NCI-H82 (cell line): ENCODE data around the gene ITPK1.

ENCODE experiments used
- DNase-seq: peaks from one replicate; lab custom pipeline; 2025; lab: John Stamatoyannopoulos, UW

Gene ITPK1

DNA sequence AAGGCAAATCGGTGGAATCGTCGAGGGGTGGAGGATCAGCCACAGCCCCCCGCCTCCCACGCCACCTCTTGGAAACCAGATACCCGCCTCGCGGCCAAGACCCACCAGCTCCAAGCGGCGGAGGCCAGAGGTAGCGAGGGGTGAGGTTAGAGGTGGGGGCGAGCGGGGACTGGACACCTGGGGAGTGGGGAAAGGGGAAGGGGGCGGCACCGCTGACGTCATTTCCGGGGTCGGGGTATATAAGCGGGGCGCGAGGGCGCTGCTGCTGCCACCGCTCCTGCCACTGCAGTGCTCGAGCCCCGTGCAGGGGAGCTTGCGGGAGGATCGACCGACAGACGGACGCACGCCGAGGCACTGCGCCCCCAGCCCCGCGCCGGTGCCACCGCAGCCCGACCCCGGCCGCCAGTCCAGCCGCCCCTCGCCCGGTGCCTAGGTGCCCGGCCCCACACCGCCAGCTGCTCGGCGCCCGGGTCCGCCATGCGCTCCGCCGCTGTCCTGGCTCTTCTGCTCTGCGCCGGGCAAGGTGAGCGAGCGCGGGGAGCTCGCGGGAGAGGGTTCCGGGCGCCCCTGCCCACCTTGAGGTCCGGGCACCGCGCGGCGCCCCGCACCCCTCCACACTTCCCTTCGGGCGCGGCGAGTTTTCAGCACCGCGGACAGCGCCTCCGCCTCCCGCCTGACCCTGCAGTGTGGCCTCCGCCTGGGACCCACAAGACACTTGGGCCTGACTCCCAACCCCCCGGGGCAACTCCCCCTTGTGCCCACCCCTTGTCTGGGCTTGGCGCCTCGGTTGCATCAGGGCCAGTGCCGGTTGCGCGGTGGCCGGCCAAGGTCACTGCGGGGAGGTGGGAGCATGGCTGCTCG, 192.6 kb downstream of the ITPK1 start, which contains the start of gene CHGA:
Gene CHGA, plus strand, starts transcription at position 268 of the 861 bp plus-strand sequence. Its CDS starts 210 bp downstream, at position 478.
- DNase-seq, result peak; percentile 91

DNA sequence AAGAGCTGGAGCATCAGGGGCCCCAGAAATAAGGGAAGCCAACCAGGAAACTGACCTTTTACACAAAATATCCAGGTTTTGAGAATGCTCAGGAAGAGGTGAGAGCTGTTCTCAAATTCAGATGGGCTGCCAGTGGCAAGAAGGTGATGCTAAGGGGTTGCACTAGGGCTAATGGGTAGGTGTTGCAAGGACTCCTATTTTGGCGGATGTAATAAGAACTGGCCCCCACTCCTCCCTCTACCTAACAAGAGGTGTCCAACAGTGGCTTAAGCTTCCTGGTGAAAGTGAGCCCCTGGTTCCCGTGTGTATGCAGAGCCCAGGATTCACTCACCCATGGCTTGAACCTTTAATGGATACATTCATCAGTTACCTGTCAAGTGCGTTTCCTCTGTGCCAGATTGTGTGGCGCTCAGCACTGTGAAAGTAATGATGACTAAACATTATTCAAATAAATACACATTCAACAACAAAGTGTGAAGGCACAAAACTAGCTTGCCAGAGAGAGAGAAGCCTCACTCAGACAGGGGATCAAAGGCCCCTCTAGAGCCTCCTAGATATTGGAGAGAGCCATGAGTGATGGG, 193.5 kb downstream of the ITPK1 start:
- peak; percentile 69 for DNase-seq

DNA sequence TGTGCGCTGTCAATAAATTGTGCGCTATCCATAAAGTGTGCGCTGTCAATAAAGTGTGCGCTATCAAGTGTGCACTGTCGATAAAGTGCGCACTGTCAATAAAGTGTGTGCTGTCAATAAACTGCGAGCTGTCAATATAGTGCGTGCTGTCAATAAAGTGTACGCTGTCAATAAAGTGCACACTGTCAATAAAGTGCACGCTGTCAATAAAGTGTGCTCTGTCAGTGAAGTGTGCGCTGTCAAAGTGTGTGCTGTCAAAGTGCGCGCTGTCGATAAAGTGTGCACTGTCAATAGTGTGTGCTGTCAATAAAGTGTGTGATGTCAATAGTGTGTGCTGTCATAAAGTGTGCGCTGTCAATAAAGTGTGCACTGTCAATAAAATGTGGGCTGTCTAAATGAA, 195.7 kb downstream of the ITPK1 start:
- no peak for DNase-seq

DNA sequence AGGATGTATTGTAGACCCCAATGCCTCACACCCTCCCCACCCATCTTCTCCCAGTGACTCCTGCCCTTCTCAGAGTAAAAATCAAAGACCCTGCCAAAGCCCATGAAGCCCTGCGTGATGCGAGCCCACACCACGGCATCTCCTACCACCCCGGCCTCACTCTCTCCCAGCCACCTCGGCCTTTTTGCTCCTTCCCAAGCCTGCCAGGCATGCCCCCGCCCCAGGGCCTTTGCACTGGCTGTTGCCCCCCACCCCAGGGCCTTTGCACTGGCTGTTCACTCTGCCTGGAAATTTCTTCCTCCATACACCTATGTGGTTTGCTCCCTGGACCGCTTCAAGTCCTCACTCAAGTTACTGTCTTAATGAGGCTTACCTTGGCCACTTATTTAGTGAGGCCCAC, 197.8 kb downstream of the ITPK1 start:
- no peak for DNase-seq

DNA sequence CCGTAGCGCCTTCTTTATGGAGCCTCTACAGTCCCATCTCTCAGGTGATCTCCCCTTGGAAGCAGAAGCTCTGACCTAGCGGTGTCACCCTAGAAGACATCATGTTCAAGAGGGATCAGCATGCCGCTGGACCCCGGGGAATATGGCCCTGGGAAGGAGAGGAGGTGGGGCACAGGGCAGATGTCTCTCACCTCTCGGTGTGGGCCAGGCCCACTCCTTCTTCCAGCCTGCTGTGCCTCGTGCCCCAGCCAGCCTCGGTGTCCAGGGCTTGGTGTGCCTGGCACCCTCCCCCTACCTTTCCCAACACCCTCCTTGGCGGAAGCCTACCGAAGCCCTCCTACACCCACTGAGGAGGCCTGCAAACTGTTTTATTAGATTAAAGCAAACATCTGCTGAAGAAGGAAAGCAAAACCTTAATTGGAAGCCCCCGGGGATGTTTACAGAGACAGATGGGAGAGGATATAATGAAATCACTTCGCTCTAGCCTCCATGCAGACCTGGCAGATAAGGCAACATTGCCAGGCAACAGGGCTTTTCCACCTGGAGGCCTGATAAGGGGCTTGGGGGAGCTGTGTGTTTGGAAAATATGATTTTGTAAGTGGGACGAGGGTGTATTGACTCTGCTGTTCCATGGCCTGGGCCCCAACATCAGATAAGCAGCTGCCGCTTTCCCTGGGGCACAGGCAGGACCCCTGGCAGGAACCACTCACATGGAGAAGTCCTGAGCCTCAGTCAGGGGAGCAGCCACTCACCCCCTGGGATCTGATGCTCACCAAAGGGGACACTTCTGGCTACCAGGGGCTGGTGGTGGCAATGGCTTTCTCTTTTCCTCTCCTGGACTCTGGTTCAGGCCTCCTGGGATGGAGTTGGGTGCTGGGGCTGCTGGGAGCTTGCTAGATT, 198.4 kb downstream of the ITPK1 start:
- DNase-seq, result peak; percentile 98

DNA sequence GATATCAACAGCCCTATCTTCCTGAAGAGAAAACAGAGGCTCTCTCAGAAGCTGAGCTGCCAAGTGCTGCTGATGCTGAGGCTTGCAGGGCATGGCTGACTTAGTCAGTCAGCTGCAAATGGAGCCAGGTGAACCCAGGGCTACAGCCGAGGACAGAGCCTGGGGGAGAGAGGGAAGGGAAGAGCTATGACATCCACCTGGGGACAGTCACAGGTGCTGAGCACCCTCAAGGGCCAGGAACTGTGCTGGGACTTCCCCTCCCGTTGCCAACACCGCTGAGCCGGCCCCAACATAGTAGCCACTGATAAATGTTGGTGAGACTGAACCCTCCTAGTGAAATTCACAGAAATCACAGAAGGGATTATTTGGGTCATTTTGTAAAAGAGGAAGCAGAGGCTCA, 199.5 kb downstream of the ITPK1 start:
- DNase-seq, result no peak

DNA sequence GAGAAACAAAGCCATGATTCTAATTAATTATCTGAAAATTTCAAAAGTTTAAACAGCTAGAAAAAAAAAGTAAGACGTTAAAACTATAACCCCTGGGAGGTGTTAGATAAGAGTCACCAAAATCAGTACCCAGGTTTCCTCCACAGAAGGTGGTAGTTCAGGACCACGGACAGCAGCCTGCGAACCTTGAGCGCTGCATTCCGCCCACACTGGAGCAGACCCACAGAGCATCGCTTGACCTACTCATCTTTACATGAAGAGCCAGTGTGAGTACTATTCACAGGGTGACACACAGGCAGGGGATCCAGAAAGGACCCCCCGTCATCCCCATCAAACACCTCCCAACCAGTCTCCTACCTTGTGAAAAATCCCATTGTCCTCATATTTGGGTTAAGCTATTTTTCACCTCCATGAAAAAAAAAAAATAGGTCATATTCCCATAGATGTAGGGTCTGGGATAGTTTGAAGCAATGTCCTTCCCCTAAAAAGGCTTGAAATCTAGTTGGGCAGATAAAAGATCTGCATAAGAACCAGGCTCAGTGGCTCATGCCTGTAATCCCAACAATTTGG, 201.6 kb downstream of the ITPK1 start:
- DNase-seq, result no peak

DNA sequence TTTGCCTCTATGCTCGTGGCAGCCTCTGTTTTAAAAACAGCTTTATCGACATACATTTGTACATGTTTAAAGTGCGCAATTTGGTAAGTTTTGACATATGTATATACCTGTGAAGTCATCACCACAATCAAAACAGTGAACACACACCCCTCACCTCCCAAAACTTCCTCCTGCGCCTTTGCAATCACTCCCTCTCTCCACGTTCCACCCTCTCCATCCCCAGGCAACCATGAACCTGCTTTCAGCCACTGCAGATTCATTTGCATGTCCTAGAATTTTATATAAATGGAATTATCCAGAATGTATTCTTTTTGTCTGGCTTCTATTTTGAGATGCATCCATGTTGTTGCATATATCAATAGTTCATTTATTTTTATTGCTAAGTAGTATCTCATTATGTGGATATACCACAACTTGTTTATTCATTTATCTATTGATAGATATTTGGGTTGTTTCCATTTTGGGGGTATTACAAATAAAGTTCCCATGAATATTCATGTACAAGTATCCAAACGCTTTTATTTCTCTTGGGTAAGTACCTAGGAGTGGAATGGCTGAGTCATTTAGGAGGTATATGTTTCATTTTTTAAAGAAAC, 208.3 kb downstream of the ITPK1 start:
- no peak for DNase-seq

DNA sequence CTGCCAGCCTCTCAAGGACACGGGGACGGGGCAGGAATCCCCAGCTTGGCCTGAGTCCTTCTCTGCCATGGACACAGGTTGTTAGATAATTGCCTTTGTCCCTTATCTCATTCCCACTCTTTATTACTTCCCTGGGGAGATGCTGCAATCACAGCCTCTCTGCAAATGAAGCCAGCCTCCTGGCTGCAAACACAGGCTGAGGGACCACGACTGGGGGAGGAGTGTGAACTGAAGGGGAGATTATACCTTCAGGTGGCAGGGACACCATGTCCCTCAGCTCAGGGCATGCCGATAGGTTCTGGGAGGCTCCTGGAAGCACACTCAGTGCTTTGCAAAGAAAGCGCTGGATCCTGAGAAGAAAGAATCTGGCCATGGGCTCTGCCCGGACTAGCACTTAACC, 208.9 kb downstream of the ITPK1 start:
- DNase-seq, result peak; percentile 70

DNA sequence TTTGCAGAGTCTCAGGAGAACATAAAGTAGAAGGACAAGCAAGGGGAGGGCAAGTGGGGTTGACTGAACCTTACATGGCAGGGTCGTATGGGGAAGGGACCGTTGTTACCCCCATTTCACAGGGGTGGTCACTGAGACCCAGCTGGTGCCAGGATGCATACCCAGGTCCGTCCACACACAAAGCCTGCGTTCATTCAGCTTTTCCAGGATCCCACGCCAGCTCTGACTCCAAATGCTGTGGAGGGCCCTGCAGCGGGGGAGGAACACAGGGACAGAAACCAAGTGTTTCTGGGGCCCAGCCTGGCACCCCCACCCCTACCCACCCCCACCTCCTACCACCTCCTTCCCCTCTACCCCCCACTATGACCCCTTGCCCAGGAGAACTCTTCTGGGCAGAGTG, 209.3 kb downstream of the ITPK1 start:
- no peak for DNase-seq

DNA sequence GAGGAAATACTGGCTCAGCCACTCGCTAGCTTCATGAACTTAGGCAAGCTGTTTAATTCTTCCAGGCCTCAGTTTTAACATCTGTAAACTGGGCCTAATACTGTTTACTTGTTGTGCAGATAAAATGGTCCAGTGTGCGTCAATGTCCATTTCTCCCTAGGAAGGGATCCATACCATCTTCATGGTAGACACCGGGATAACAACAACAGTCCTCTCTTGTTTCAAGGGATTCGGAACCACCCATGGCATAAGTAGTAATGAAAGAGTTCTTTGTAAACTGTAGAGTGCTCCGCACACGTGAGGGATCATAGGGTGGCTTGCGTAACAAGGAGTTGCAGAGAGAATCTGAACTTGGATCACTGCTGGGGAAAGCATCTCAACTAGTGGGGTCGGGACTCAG, 210.1 kb downstream of the ITPK1 start:
- DNase-seq, result no peak

DNA sequence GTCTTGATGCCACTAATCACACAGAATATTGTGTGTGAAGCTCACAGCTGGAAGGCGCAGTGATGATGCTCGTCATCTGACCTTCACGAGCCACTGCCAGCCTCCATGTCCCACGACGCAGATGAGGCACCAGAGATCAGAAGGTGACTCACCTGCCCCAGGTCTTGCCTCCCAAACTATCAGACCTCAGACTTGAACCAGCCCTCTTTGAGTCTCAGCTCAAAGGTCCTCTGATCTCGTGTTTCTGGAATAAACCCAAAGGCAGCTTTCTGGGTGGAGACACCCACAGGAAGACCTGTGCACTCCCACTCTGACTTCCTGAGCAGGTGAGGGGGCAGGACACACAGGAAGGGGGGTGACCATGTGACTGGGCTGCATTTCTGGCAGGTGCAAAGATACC, 212.4 kb downstream of the ITPK1 start:
- DNase-seq, result no peak

DNA sequence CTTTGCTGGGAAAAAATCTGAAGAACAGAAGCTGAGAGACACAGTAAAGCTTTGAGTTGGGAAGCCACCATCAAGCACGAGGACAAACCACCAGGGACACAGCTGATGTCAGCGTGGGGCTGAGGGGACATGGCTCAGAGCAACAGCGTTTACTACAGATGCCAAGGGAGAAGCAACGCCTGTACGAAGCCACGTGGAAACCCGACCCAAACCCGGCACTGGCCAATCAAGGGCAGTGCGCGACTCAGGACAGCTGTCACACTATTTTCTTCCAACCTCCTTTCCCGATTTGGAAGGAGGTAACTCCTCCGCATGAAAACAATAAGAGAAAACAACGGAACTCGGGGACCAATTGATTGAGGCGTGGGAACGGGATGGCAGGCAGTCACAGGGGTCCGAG, 213.0 kb downstream of the ITPK1 start:
- DNase-seq, result peak; percentile 32

DNA sequence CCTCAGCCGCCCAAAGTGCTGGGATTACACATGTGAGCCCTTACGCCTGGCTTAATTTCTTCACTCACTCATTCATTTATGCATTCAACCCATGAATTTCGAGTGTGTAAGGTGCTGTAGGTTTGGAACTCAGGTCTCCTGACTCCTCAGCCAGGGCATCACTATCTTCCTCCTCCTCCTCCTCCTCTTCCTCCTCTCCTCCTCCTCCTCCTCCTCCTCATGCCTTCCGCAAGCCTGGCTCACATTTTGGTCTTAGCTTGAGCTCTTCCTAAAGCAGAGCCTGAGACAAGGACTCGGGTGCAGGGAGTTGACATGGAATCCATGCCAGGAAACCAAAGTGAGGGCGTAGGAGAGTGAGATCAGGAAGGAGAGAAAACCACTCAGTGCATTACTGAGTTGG, 213.5 kb downstream of the ITPK1 start:
- no peak for DNase-seq

DNA sequence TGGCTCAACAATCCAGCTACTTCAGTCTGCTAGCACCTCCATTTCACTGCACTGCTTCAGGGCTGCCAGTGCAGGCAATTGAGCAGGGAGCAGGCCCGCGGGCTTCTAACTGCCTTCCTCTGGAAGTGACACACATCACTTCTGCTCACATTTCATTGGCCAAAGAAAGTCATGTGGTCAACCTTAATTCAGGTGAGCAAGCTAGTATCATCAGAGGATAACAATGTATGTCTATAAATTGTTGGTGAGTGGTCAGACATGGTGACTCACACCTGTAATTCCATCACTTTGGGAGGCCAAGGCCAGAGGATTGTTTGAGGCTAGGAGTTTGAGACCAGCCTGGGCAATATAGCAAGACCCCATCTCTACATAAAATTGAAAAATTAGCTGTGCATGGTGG, 215.1 kb downstream of the ITPK1 start:
- DNase-seq, result no peak

DNA sequence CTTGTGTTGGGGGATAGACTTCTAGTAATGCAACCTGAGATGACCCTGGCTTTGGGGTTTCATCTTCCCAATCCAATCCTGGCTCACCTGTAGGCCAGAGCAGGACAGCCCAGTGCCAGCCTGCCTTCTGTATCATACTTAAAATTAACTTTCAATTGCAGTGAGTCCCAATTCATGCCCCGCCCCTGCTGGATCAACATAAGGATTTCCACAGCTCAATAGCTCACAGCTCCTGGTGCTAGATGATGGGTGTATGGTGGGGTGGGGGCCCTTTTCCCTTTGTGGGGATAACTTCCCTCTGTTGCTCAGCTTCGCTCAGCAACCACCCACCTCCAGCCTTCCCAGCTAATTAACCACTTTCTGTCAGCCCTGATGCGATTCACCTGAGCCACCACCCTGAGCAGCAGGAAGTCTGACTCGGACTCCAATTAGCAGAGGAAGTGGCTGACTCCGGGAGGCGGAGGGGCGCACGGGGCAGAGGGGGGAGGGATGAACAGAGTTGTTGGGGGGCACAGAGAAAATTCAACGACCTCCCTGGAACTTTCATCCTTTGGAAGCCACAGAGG, 217.1 kb downstream of the ITPK1 start:
- DNase-seq, result no peak

DNA sequence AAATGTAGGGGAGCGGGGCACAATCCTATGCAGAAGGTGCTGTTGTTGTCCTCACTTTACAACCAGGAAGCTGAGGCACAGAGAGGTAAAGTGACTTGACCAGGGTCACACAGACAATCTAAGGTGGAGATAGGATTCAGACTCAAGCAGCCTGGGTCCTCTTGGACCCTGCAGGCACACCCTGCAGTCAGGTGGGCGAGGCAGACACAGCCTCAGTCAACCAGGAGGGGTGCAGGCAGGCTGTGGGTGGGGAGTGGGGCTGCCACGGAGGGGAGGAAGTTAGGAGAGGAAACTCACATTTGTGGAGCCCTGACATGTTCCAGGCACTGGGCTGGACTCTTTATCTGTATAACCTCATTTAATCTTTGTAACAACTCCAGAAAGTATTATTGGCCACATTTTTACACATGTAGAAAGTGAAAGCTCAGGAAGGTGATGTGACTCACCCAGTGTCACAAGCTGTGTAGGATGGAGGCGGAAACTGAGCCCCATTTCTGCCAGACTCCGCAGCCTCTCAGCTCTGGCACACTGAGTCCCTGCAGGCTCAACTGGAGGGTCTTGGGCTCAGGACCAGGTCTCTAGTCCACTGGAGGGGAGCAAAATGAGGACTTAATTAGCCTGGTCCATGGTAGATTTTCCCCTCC, 217.7 kb downstream of the ITPK1 start:
- no peak for DNase-seq

DNA sequence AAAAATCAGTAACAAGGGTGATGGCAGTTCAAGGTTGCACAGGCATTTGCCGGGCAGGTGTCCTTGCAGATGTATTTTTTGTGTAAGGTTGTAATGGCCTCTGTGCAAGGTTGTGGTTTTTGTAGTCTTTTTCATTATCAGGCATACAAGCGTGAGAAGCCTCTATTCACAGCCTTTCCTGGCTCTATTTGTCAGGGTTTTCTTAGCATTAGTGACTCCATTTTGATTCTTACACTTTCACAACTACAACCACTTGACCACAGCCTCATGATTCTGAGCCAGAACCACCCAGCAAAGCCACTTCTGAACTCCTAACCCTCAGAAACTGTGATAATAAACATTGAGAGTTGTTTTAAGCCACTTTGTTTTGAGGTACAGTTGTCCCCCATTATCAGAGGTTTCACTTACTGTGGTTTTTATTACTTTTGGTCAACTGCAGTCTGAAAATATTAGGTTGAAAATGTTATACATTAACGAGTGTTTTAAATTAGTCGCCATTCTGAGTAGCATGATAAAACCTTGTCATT, 220.3 kb downstream of the ITPK1 start:
- DNase-seq, result no peak

DNA sequence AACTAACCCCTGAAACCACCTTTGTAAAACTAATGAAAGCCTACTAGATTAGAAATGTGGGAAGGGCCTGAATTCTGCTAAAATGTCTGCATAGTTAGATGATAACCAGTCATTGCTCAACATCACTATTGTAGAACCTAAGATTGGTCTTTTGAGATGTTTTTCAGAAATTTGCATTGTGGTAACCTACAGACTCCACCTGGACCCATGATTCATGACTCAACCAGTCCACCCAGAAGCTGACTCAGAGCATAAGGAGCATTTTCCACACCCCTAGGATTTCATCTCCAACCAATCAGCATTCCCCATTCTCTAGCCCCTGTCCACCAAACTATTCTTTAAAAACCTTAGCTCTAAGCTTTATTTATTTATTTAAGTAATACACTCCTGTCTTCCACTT, 223.1 kb downstream of the ITPK1 start:
- no peak for DNase-seq

DNA sequence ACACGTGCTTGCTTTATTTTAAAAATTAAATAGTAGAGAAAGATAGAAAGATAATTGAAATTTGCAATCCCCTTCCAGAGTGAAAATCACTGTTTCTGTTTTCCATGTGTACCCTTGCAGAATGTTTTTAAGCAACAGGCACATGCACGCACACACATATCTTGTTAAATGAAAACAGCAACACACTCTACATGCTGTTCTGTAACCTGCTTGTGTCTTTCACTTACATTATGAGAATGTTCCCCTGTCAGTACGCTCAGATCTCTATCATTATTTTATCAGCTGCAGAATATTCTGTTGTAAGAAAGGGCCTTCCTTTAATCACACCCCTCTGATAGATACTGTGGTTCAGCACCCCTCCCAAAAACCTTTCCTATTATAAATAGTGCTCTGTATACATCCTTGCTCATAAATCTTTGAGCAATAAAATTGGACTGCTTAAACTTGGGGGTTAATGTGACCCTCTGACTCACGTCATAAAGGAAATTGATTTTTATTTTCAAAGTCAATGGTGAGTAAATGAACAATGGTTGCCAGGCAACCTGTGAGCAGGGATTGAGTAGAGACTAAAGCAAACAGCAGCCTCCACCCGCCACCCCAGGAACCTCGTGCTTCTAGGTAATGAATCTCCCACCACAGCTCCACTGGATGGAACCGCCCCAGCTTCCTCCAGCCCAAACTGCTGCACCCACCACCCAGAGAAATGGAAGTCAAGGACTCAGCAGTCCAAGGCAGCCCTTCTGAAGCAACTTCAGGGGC, 224.7 kb downstream of the ITPK1 start:
- DNase-seq, result peak; percentile 10
